Measurements from ENCODE around the gene BMP3. TPM values are rescaled to one million over a fixed set of nuclear protein-coding genes. Genes with fewer than 3 reads are reported as not detected.

BMP3 gene
- total RNA-seq, 1 experiment from 2014 or later = not detected

DNA sequence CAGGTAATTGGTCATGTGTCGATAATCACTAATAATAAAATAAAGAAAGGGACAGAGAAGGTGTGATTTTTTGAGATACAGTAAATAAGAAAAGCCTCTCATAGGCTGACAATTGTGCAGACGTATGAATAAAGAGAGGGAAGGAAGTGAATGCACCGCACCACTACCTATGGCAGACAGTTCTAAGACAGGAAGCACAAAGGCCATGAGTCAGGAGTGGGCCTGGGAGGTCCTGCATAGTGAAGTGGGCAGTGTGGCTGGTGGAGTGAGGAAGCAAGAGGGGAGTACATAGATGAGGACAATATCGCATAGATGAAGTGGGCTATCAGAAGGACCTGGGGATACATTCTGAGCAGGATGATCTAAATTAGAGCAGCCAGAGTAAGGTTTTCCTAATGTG lies 75.6 kb downstream of the BMP3 start:
- DNase-seq = no peak
- no peaks in the 10 kb centered on the region for H3K36me3 ChIP-seq (ENCODE audit: insufficient read depth, low read length)
- H3K4me1 ChIP-seq (ENCODE audit: low read length) = no peaks in the 10 kb centered on the region
- no peak overlapping the region for H3K9ac ChIP-seq (ENCODE audit: low read length)
- H3K4me3 ChIP-seq (ENCODE audit: low read length) = no peak overlapping the region
- H3K27ac ChIP-seq (ENCODE audit: low read length) = no peak overlapping the region
- H3K79me2 ChIP-seq (ENCODE audit: low read length) = no peaks in the 10 kb centered on the region
- H3K9me2 ChIP-seq (replicated peaks; ENCODE audit: insufficient read depth, low read length) = no peaks in the 10 kb centered on the region
- H3K9me3 ChIP-seq (ENCODE audit: low read length) = no peaks in the 10 kb centered on the region
- no peaks in the 10 kb centered on the region for H3K27me3 ChIP-seq (ENCODE audit: low read length)
- H4K20me1 ChIP-seq (ENCODE audit: insufficient read depth, low read depth, low read length) = no peaks in the 10 kb centered on the region
- H3K4me2 ChIP-seq (ENCODE audit: low read depth, low read length, poor library complexity, severe bottlenecking) = no peak overlapping the region
- no peak overlapping the region for H2AFZ ChIP-seq (ENCODE audit: low read length)

Other genes with a start within 250 kb of the BMP3 start
- not detected in 2 replicates for gene PRKG2, start 184.5 kb downstream of the BMP3 start, total RNA-seq (2014; rRNA removed; shearing (Covaris generic); ENCODE audit: low replicate concordance)